ENCODE measurements around the gene KCTD5.
"Not testable (repeated sequence)": the region's sequence is repeated elsewhere in the genome, so short reads cannot be mapped to it uniquely, and the experiment has no call there.

KCTD5 gene

DNA sequence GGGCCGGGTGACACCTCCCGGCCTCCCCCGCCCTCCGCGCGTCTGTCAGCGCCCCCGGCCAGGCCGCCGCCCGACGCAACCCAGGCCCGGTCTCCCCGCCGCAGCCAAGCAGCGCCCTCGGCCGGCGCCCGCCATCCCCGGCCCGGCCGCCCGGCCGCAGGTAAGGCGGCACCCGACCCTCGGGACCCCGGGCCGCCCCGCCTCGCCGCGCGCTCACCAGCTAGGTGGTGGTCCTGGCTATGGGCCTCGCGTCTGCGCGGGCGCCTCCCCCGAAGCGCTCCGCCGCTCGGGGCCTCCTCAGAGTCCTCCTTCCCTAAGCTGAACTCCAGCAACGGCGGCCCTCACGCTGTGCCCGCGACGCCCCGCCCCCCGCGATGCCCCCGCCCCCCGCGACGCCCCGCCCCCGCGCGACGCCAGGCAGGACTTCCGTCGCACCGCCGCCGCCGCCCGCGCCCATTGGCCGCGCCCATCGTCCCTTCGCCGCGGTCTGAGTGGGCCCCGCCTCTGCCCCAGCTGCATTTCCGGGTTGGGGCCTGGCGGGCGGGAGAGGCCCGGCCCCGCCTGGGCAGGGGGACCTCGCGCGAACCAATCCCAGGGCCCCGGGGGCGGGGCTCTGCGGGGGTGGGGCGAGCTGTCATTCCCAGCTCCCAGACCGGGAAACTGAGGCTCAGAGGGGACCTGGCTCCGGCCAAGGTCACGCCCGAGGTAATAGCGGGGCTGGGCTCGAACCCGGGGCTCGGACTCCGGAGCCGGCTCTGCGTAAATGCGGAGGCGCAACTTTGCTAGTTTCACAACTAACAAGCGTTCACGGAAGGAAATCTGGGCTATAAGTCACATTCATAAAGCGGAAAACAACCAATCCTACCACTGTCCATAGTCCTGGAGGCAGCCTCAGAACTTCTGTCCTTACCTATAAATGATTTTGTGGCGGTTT lies 9.0 kb upstream of the KCTD5 start:
- DNase-seq (ENCODE audit: extremely low spot score): peak; percentile 96
- ChIA-PET CTCF (interaction anchor here (0.7 kb wide), 1 partner anchor 9 kb away, joined by 3 read pairs; no protein-coding TSS in a partner anchor), POLR2A (interaction anchor here (1.1 kb wide), 1 partner anchor 9 kb away, joined by 11 read pairs; the partner anchor contains the start of gene KCTD5)
- no peak for TF ChIP-seq FOXK2 (IDR thresholded peaks at IDR 0.05)
- TF ChIP-seq NFRKB (IDR thresholded peaks at IDR 0.05): no peak
- TF ChIP-seq FOXA1 (IDR thresholded peaks at IDR 0.05): no peak
- 0 out of 2 replicates have a peak, but pooled peaks have one; percentile 14 for TF ChIP-seq ARNT (IDR thresholded peaks at IDR 0.05)
- no peak for TF ChIP-seq TARDBP (IDR thresholded peaks at IDR 0.05)
- TF ChIP-seq CTBP1 (IDR thresholded peaks at IDR 0.05; ENCODE audit: borderline replicate concordance): no peak
- no peak for TF ChIP-seq FOXM1 (IDR thresholded peaks at IDR 0.05; ENCODE audit: borderline replicate concordance)
- TF ChIP-seq SUZ12 (IDR thresholded peaks at IDR 0.05): no peak
- no peak for TF ChIP-seq LEF1 (IDR thresholded peaks at IDR 0.05; ENCODE audit: borderline replicate concordance)
- TF ChIP-seq, protein P1, sequence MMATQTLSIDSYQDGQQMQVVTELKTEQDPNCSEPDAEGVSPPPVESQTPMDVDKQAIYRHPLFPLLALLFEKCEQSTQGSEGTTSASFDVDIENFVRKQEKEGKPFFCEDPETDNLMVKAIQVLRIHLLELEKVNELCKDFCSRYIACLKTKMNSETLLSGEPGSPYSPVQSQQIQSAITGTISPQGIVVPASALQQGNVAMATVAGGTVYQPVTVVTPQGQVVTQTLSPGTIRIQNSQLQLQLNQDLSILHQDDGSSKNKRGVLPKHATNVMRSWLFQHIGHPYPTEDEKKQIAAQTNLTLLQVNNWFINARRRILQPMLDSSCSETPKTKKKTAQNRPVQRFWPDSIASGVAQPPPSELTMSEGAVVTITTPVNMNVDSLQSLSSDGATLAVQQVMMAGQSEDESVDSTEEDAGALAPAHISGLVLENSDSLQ (IDR thresholded peaks at IDR 0.05): peak; percentile 72
- TF ChIP-seq BHLHE40 (IDR thresholded peaks at IDR 0.05; ENCODE audit: borderline replicate concordance): no peak
- no peak for TF ChIP-seq SP1 (IDR thresholded peaks at IDR 0.05)

DNA sequence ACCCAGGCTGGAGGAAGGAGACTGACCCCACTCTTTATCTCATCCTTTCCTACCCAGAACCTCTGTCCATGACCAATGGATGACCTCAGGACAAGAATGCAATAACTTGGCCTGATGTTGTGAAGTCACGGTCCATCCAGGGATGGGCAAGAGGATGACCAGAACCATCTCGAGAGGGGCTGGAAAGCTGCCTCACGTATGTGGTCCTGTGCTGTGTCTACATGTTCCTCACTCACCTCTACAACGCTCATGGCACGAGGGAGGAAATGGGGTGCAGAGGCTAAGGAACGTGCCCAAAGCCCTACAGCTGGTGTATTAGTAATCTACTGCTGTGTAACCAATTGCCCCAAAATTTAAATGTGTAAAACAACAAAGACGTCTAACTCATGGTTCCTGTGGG lies 7.3 kb upstream of the KCTD5 start:
- TF ChIP-seq, protein P1 (IDR thresholded peaks at IDR 0.05): no peak
- TF ChIP-seq FOXM1 (IDR thresholded peaks at IDR 0.05; ENCODE audit: borderline replicate concordance) (no peak), L3MBTL2 (conservative IDR thresholded peaks at IDR 0.05) (no peak), ARNT (IDR thresholded peaks at IDR 0.05) (no peak), TARDBP (IDR thresholded peaks at IDR 0.05) (no peak), BHLHE40 (IDR thresholded peaks at IDR 0.05; ENCODE audit: borderline replicate concordance) (no peak), CTBP1 (IDR thresholded peaks at IDR 0.05; ENCODE audit: borderline replicate concordance) (no peak), FOXA1 (IDR thresholded peaks at IDR 0.05) (no peak), NFRKB (IDR thresholded peaks at IDR 0.05) (no peak), LEF1 (IDR thresholded peaks at IDR 0.05; ENCODE audit: borderline replicate concordance) (no peak), HDGF (IDR thresholded peaks at IDR 0.05; ENCODE audit: borderline replicate concordance) (no peak), FOXK2 (IDR thresholded peaks at IDR 0.05) (no peak), ZNF384 (IDR thresholded peaks at IDR 0.05) (no peak)
- ChIA-PET CTCF (no interaction called here), POLR2A (interaction anchor here (1.0 kb wide), 1 partner anchor 78 kb away, joined by 3 read pairs; the partner anchor contains the start of gene SRRM2)
- DNase-seq (ENCODE audit: extremely low spot score): no peak

DNA sequence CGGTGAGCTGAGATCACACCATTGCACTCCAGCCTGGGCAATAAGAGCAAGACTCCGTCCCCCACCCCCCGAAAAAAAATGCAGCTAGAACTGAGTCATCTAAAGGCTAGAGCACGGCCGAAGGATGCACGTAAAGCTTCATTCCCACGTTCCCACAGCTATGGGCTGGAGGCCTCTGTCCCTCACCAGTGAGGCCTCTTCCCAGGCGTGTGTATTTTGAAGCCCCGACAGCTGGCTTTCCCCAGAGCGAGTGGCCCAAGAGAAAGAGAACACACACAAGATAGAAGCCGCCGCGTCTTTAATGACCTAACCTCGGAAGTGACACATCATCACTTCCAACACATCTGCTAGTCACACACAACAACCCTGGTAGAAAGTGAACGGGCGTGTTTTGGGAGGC lies 6.6 kb upstream of the KCTD5 start:
- ChIA-PET POLR2A (interaction anchor here (1.0 kb wide), 1 partner anchor 77 kb away, joined by 3 read pairs; the partner anchor contains the start of gene SRRM2), CTCF (no interaction called here)
- no peak for DNase-seq (ENCODE audit: extremely low spot score)
- TF ChIP-seq L3MBTL2 (conservative IDR thresholded peaks at IDR 0.05): no peak
- TF ChIP-seq SUZ12 (IDR thresholded peaks at IDR 0.05): no peak
- no peak for TF ChIP-seq FOXA1 (IDR thresholded peaks at IDR 0.05)
- TF ChIP-seq FOXK2 (IDR thresholded peaks at IDR 0.05): no peak
- no peak for TF ChIP-seq ARNT (IDR thresholded peaks at IDR 0.05)
- TF ChIP-seq, protein P1 (IDR thresholded peaks at IDR 0.05): no peak
- TF ChIP-seq SP1 (IDR thresholded peaks at IDR 0.05): no peak
- TF ChIP-seq NFRKB (IDR thresholded peaks at IDR 0.05): no peak
- no peak for TF ChIP-seq TARDBP (IDR thresholded peaks at IDR 0.05)
- TF ChIP-seq HDGF (IDR thresholded peaks at IDR 0.05; ENCODE audit: borderline replicate concordance): no peak
- TF ChIP-seq ELF4 (IDR thresholded peaks at IDR 0.05): no peak
- no peak for TF ChIP-seq ZNF384 (IDR thresholded peaks at IDR 0.05)
- no peak for TF ChIP-seq FOXM1 (IDR thresholded peaks at IDR 0.05; ENCODE audit: borderline replicate concordance)

DNA sequence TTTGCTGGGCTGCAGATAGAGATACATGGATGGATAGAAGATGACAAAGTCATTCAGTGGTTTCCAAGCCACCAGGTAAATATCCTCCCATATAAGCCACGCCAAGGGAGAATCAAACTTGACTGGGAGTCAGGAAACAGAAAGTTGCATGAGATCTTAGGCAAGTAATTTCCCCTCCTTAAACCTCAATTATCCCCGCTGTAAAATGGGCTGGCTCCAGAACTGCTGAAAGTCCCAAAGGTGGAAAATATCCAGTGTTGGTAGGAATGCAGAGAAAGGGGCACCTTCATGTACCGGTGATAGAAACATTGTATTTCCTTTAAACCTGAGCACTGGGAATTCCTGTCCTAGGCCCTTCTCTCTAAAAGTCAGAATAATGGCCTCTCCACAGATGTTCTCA lies 5.4 kb upstream of the KCTD5 start:
- POLR2A ChIA-PET; DNase-seq (ENCODE audit: extremely low spot score); CTCF ChIA-PET: not testable (repeated sequence)

DNA sequence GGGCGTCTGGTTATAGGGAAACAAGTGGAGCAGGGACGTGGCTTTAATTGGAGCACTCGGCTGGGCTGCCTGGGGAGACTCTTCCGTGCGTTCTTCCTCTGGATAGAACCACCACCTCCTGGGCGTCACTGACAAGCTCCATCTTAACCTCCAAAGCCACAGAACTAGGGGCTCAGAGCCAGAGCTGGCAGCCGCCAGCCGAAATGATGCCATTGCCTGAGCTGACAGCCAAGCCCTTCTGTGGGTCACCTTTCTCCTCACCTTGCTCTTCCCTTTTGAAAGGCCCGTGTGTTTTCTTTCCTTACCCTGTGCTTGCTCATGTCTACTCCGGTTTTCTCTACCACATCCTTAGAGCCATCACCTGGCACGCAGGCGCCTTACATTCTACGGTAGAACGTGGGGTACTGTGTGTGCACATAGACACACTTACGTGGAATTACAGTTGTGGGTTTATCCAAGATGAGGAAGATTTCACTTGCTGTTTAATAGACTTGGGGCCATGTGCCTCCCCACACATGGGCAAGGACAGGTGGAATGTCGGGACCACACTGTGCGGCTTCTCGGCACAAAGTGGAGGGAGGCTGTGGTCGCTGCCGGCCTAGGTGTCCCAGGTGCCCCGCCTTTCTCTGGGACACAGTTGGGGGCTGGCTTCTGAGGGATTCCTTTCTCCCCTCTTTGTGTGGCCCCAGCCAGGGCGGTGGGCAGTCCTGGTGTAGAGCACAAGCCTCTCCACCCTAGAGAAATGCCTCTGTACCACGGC lies 3.9 kb upstream of the KCTD5 start:
- POLR2A ChIA-PET; DNase-seq (ENCODE audit: extremely low spot score); CTCF ChIA-PET: not testable (repeated sequence)

DNA sequence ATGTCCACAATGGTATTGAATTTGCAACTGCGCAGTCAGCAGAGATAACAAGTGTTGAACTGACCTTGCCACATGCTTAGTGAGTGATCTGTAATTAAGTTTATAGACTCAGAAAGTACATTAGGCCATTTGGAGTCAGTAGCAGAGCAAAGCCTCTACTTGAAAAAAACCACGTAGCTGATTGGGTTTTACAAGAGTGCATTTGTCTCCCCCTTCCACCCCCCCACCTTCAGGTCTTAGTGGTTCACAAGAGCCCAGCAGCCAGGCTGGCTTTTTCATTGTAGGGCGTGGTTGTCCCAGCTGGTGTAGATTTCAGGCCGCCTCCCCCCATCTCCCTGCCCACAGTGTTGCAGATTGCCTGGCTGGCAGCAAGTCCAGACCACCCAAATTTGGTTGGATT lies 2.4 kb upstream of the KCTD5 start:
- DNase-seq (ENCODE audit: extremely low spot score); POLR2A ChIA-PET: not testable (repeated sequence)
- CTCF ChIA-PET: interaction anchor here (0.5 kb wide), 1 partner anchor 456 kb away, joined by 3 read pairs; no protein-coding TSS in a partner anchor

DNA sequence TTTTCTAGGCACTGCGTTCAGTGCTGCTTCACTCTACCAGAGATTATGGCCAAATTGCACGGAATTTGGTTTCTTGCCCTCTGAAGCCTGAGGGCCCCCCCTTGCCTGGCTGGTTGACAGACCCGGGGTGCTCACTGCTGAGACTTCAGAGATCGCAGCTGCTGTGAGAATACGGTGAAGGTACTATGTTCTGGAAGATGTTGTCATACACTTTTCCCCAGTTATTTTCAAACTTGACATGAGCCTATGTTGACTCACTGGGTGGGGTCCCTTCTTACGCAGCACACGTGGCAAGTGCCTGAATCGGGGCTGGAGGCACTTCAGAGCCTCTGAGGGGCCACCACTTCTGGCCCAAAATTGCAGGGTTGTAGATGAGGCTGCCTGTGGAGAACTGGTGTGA lies 2.0 kb upstream of the KCTD5 start:
- CTCF ChIA-PET: interaction anchor here (0.5 kb wide), 1 partner anchor 455 kb away, joined by 3 read pairs; no protein-coding TSS in a partner anchor
- POLR2A ChIA-PET; DNase-seq (ENCODE audit: extremely low spot score): not testable (repeated sequence)

DNA sequence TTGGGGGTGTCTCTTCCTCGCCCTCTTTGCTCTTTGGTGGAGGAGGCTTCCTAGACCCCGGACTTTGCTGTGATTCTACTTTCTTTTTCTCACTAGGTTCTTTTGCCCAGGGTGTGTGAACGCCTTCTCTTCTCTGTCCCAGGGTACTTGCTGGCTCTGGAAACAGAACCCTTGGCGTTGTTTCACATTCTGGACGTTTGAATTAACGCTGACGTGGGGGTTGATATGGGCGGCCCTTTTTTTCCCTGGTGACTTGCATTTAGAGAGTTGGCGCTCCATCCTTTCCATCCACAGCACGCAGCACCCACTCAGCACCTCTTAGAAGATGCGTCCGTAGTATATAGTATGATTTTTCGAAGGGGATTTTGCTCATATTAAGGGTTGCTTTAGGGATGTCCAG lies 718 bp downstream of the KCTD5 start:
- CTCF ChIA-PET; DNase-seq (ENCODE audit: extremely low spot score): not testable (repeated sequence)
- POLR2A ChIA-PET: interaction anchor here (1.0 to 1.4 kb wide), 4 partner anchors 21 to 44 kb away, joined by 3 to 6 read pairs (median 5); no protein-coding TSS in a partner anchor

DNA sequence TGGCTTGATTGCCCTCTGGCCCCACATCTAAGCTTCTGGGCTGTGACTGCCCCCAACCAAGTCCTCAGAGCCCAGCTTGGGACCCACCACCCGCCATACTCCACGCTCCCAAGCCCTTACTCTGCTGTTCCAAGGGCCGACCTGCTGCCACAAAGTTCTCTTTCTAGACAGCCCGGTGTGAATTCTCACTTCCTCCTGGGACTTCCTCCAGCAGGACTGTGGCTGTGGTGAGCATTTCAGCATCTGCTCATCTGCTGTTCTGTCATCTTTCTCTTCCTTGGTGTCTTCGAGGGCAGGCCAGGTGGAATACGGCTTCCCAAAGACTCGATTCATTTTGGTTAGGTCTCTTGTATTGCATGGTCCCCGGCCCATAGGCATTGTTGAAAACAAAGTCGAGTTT lies 3.8 kb downstream of the KCTD5 start:
- POLR2A ChIA-PET; CTCF ChIA-PET; DNase-seq (ENCODE audit: extremely low spot score): not testable (repeated sequence)
